GM12892 (cell line): Measurements from ENCODE around the gene SAE1.
A peak's percentile ranks its signal among the peaks of the same experiment; 100 is the strongest.

Source experiments
- POLR2A ChIP-seq: IDR thresholded peaks from 2 replicates; pipeline ENCODE4 v1.6.1; 2011; ENCODE audit warnings: low read depth, low read length, control low read depth
- POLR2AphosphoS5 ChIP-seq: IDR thresholded peaks from 2 replicates; pipeline ENCODE4 v1.6.1; 2011; ENCODE audit warnings: low read depth, low read length, control low read depth

DNA sequence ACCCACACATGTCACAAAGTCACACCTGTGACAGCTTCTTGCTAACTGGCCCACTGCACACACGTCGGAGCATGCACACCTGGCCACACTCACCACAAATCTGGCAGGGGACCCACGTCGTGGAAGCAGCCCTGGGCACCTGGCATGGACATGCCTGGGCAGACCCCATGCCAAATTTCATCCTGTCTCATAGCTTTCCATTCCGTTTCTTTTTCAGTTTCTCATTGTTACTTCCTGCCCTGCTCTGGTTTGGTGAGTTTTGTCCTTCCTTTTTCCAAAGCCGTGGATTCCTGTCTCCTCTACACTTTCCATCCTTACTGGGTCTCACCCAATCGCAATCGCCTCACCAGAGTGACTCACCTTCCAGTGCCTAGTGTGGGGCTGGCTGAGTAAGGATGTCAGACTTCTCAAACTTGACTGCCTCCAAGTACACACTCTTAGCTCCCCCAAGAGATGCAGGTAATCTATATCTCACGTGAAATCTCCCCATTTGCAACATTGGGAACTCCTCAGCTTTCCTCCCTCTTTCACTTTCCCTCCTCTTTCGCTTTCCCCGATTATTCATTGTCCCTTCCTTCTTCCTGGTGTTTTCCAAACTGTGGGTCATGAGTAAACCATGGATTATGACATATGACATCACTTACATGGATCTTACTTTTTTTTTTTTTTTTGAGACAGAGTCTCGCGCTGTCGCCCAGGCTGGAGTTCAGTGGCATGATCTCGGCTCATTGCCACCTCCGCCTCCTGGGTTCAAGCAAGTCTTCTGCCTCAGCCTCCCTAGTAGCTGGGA lies 102.0 kb downstream of the SAE1 start:
- no peak for TF ChIP-seq POLR2A
- peak; percentile 42; the same call in 1 of the 2 replicates for TF ChIP-seq POLR2AphosphoS5
